Neural cell (in vitro differentiated cells): ENCODE measurements around the gene CDH3. TPM values are rescaled to one million over a fixed set of nuclear protein-coding genes. Genes with fewer than 3 reads are reported as not detected.

Source experiments
- H2AFZ ChIP-seq: fragments of 200-600, 300-800 bp; sonication (generic), shearing (Covaris generic); 2 replicates; pipeline ENCODE4 v1.6.0; 2014; ENCODE audit warnings: low read depth, mild to moderate bottlenecking, antibody characterized with exemption, low read length, moderate library complexity
- H3F3A ChIP-seq: fragments of 200-600 bp; shearing (Covaris generic); 2 replicates; pipeline ENCODE4 v1.6.1; 2016; ENCODE audit warnings: mild to moderate bottlenecking, moderate library complexity, mixed read lengths, antibody characterized with exemption, low read length; ENCODE audit not compliant: insufficient read depth, poor library complexity, severe bottlenecking
- H3K27ac ChIP-seq: fragments of 200-600, 300-800 bp; sonication (generic), shearing (Covaris generic); 2 replicates; pipeline ENCODE4 v1.5.1; 2014; ENCODE audit warnings: mild to moderate bottlenecking, low read length, moderate library complexity
- H3K27me3 ChIP-seq: fragments of 300-800, 200-600 bp; sonication (generic), shearing (Covaris generic); 2 replicates; pipeline ENCODE4 v1.6.0; 2014; ENCODE audit warnings: mild to moderate bottlenecking, low read depth, low read length, moderate library complexity; ENCODE audit not compliant: insufficient read depth
- H3K36me3 ChIP-seq: fragments of 300-800, 200-600 bp; sonication (generic), shearing (Covaris generic); 2 replicates; pipeline ENCODE4 v1.5.1; 2014; ENCODE audit warnings: mild to moderate bottlenecking, antibody characterized with exemption, low read length, moderate library complexity; ENCODE audit not compliant: insufficient read depth
- H3K4me2 ChIP-seq: fragments of 300-800, 200-600 bp; sonication (generic), shearing (Covaris generic); 2 replicates; pipeline ENCODE4 v1.6.0; 2014; ENCODE audit warnings: mild to moderate bottlenecking, low read length
- H3K4me3 ChIP-seq: fragments of 300-800, 200-600 bp; sonication (generic), shearing (Covaris generic); 2 replicates; pipeline ENCODE4 v1.5.1; 2014; ENCODE audit warnings: mild to moderate bottlenecking, low read length, moderate library complexity
- H3K79me2 ChIP-seq: fragments of 200-600 bp; shearing (Covaris generic); replicated peaks from 2 replicates; pipeline ENCODE4 v1.6.0; 2014; ENCODE audit warnings: mild to moderate bottlenecking, low read length, moderate library complexity; ENCODE audit not compliant: insufficient read depth
- H3K9ac ChIP-seq: fragments of 300-800, 200-600 bp; sonication (generic), shearing (Covaris generic); 2 replicates; pipeline ENCODE4 v1.6.1; 2016; ENCODE audit warnings: mild to moderate bottlenecking, low read length, mixed read lengths
- H3K9me2 ChIP-seq: fragments of 200-600 bp; shearing (Covaris generic); 2 replicates; pipeline ENCODE4 v1.6.1; 2016; ENCODE audit warnings: mild to moderate bottlenecking, low read length, mixed read lengths; ENCODE audit not compliant: insufficient read depth
- H3K9me3 ChIP-seq: fragments of 200-600, 300-800 bp; sonication (generic), shearing (Covaris generic); 2 replicates; pipeline ENCODE4 v1.6.1; 2016; ENCODE audit warnings: mild to moderate bottlenecking, mixed run types, low read length, moderate library complexity, mixed read lengths
- H4K20me1 ChIP-seq: fragments of 200-600 bp; shearing (Covaris generic); 2 replicates; pipeline ENCODE4 v1.6.1; 2016; ENCODE audit warnings: mild to moderate bottlenecking, mixed run types; ENCODE audit not compliant: insufficient read depth
- EP300 ChIP-seq: fragments of 450-650 bp; conservative IDR thresholded peaks from 2 replicates; pipeline ENCODE4 v1.6.1; 2014; ENCODE audit warnings: antibody characterized with exemption, mild to moderate bottlenecking, moderate library complexity; ENCODE audit not compliant: poor library complexity, severe bottlenecking
- EZH2 ChIP-seq: fragments of 200-600, 300-800 bp; shearing (Covaris generic), sonication (generic); IDR thresholded peaks from 2 replicates; pipeline ENCODE4 v1.6.1; 2014; ENCODE audit warnings: antibody characterized with exemption, low read length, borderline replicate concordance, mild to moderate bottlenecking; ENCODE audit not compliant: insufficient read depth, poor library complexity, severe bottlenecking
- MXI1 ChIP-seq: fragments of 450-650 bp; conservative IDR thresholded peaks from 2 replicates; pipeline ENCODE4 v1.6.1; 2014; ENCODE audit warnings: antibody characterized with exemption, mild to moderate bottlenecking; ENCODE audit not compliant: poor library complexity, severe bottlenecking
- POLR2AphosphoS5 ChIP-seq: IDR thresholded peaks from 2 replicates; pipeline ENCODE4 v1.6.1; 2012
- RAD21 ChIP-seq: fragments of 450-650 bp; conservative IDR thresholded peaks from 2 replicates; pipeline ENCODE4 v1.6.1; 2014; ENCODE audit warnings: antibody characterized with exemption, mild to moderate bottlenecking, moderate library complexity
- SMC3 ChIP-seq: fragments of 450-650 bp; conservative IDR thresholded peaks from 2 replicates; pipeline ENCODE4 v1.6.1; 2014; ENCODE audit warnings: antibody characterized with exemption, mild to moderate bottlenecking, moderate library complexity; ENCODE audit not compliant: poor library complexity
- TAF1 ChIP-seq: IDR thresholded peaks from 2 replicates; pipeline ENCODE4 v1.6.1; 2012; ENCODE audit warnings: low read depth
- polyA plus RNA-seq: library from polyadenylated mRNA; depleted of rRNA; stranded (reverse); fragments of >200 nt; gene quantifications from 2 replicates; pipeline ENCODE4 v1.2.3, GENCODE V29; 2014
- TF ChIP-seq, protein P1 (sequence below): IDR thresholded peaks from 2 replicates; pipeline ENCODE4 v1.6.1; 2012; ENCODE audit warnings: borderline replicate concordance
- TF ChIP-seq, protein P2 (sequence below): fragments of 450-650 bp; IDR thresholded peaks from 2 replicates; pipeline ENCODE4 v1.5.1; 2014; ENCODE audit warnings: antibody characterized with exemption, mild to moderate bottlenecking, moderate library complexity; ENCODE audit not compliant: poor library complexity, severe bottlenecking

CDH3 gene
- polyA plus RNA-seq, 1 donor from 2014 or later, result 9.1 TPM

DNA sequence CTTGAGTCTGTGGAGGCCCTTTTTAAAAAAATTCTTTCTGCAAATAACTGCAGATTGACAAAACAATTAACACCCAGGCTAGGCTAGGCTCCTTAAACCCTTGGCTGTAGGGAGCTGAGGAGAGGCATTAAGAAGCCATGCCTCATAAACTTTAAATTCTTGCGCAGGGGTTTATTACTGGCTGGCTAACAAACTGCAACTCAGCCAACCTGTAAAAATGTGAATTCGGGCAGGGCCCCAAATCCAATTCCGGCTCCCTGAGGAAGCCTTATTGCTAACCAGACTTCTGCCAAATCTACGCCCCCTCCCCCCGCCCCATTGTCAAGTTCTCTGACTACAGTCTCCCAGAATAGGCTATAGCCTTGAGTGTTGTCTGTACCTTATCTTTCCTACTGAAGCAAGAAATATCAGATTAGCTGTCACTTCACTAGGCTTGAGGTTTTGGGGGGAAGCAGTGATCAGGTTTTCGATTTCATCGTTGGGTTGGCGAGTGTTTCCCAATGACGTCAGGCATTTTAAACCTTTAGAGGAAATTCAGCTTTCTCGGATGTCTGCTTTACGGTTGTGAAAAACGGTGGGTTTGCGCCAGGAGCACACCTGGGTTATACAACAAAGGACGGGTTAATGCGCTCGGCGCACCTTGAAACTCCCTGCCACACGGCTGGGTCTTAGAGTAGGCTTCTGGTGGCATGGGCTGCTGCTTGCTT is 2.0 kb downstream of the CDH3 start:
- H2AFZ ChIP-seq, result no peak overlapping the region
- TF ChIP-seq EZH2, result no peak
- TF ChIP-seq, protein P1, sequence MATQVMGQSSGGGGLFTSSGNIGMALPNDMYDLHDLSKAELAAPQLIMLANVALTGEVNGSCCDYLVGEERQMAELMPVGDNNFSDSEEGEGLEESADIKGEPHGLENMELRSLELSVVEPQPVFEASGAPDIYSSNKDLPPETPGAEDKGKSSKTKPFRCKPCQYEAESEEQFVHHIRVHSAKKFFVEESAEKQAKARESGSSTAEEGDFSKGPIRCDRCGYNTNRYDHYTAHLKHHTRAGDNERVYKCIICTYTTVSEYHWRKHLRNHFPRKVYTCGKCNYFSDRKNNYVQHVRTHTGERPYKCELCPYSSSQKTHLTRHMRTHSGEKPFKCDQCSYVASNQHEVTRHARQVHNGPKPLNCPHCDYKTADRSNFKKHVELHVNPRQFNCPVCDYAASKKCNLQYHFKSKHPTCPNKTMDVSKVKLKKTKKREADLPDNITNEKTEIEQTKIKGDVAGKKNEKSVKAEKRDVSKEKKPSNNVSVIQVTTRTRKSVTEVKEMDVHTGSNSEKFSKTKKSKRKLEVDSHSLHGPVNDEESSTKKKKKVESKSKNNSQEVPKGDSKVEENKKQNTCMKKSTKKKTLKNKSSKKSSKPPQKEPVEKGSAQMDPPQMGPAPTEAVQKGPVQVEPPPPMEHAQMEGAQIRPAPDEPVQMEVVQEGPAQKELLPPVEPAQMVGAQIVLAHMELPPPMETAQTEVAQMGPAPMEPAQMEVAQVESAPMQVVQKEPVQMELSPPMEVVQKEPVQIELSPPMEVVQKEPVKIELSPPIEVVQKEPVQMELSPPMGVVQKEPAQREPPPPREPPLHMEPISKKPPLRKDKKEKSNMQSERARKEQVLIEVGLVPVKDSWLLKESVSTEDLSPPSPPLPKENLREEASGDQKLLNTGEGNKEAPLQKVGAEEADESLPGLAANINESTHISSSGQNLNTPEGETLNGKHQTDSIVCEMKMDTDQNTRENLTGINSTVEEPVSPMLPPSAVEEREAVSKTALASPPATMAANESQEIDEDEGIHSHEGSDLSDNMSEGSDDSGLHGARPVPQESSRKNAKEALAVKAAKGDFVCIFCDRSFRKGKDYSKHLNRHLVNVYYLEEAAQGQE, result no peak
- TF ChIP-seq, protein P2, sequence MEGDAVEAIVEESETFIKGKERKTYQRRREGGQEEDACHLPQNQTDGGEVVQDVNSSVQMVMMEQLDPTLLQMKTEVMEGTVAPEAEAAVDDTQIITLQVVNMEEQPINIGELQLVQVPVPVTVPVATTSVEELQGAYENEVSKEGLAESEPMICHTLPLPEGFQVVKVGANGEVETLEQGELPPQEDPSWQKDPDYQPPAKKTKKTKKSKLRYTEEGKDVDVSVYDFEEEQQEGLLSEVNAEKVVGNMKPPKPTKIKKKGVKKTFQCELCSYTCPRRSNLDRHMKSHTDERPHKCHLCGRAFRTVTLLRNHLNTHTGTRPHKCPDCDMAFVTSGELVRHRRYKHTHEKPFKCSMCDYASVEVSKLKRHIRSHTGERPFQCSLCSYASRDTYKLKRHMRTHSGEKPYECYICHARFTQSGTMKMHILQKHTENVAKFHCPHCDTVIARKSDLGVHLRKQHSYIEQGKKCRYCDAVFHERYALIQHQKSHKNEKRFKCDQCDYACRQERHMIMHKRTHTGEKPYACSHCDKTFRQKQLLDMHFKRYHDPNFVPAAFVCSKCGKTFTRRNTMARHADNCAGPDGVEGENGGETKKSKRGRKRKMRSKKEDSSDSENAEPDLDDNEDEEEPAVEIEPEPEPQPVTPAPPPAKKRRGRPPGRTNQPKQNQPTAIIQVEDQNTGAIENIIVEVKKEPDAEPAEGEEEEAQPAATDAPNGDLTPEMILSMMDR, result no peak
- TF ChIP-seq TAF1, result no peak
- TF ChIP-seq POLR2AphosphoS5, result no peak
- TF ChIP-seq MXI1, result no peak
- TF ChIP-seq RAD21, result no peak
- no peak for TF ChIP-seq SMC3
- no peak for TF ChIP-seq EP300
- no peaks in the 10 kb centered on the region for H3K36me3 ChIP-seq
- no peaks in the 10 kb centered on the region for H3F3A ChIP-seq
- no peaks in the 10 kb centered on the region for H4K20me1 ChIP-seq
- H3K79me2 ChIP-seq, result no peaks in the 10 kb centered on the region
- H3K9ac ChIP-seq, result no peak overlapping the region
- no peak overlapping the region for H3K27ac ChIP-seq
- H3K4me2 ChIP-seq, result no peak overlapping the region
- H3K27me3 ChIP-seq, result peaks cover 53% of the 10 kb centered on the region
- H3K4me3 ChIP-seq, result no peak overlapping the region
- no peaks in the 10 kb centered on the region for H3K9me3 ChIP-seq
- H3K9me2 ChIP-seq, result no peaks in the 10 kb centered on the region

DNA sequence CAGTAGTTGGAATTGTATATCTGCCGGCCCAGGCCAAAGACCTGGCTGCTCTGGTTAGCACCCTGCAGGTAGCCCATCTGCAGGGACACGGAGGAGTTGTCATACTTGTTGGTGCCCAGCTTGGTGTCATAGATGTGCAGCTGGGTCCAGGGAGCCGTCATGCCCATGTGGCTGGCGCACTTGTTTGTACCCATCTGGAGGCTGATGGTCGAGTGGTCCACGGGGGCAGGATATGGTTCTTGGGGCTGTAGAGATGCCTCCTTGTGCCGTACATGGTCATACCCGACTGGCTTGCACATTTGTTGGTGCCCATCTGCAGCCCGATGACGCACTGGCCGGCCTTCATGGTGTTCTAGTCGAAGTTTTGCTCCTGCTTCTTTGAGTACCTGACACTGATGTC is 6.0 kb downstream of the CDH3 start:
- no peak for TF ChIP-seq SMC3
- no peak for TF ChIP-seq TAF1
- TF ChIP-seq, protein P1, result no peak
- TF ChIP-seq EP300, result no peak
- no peak for TF ChIP-seq RAD21
- TF ChIP-seq MXI1, result no peak
- no peak for TF ChIP-seq EZH2
- TF ChIP-seq POLR2AphosphoS5, result no peak
- TF ChIP-seq, protein P2, result no peak
- Histone ChIP-seq H3K27ac (no peak overlapping the region), H3K4me3 (no peak overlapping the region), H3K4me2 (no peak overlapping the region), H3K9me3 (no peaks in the 10 kb centered on the region), H4K20me1 (no peaks in the 10 kb centered on the region), H3K9ac (no peak overlapping the region), H3K27me3 (peaks cover 13% of the 10 kb centered on the region), H2AFZ (no peak overlapping the region), H3K36me3 (no peaks in the 10 kb centered on the region), H3K79me2 (no peaks in the 10 kb centered on the region), H3K9me2 (no peaks in the 10 kb centered on the region), H3F3A (no peaks in the 10 kb centered on the region)
